Measurements from ENCODE around the gene ESYT1. TPM values are rescaled to one million over a fixed set of nuclear protein-coding genes. Genes with fewer than 3 reads are reported as not detected.
"Not testable (repeated sequence)": the region's sequence is repeated elsewhere in the genome, so short reads cannot be mapped to it uniquely, and the experiment has no call there.

ESYT1 gene
- total RNA-seq, 1 experiment from 2014 or later = 108 TPM

DNA sequence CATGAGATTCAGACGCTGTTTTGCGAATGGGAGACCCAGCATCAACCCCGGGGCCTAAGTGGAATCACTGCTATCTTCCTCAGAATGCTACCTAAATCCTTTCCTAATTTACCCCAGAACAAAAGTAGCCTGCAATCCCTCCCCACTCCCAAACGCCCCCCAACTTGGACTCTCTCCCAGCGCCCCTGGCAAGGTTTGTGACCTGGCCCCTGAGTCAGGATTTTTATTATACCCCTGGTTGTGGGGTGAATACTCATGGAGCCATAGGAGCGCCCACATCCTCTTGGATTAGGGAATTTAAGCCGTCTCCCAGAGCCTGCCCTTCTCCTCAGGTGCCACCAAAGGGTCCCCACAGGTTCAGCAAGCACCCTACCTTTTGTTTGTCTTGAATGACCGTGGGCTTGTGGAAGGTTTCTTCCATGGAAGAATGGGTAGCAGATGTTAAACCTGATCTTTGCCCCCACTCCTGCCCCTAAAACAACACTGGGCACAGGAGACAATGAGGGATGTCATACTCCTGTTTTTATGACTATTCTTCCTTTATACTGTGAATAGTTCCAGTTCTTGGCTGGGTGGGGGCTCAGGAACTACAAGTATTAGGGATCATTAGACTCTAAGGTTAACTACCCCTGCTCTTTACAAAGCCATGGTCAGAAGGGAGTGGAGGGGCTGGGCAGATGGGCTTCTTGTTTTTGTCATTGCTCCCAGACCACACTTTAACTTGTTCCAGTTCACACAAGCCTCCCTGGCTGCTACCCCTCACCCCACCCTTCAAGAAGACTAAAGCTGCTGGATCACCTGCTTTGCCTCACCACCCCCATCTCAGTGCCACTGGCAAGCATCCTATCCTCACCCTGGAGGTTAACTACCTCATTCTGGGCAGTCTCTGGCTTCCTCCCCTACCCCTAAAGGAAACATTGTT, 24.9 kb downstream of the ESYT1 start:
- in situ Hi-C loops (cut with HindIII; ENCODE audit: low sequenced_read_pairs) = no loop called here
- DNase-seq (ENCODE audit: low spot score) = no peak

DNA sequence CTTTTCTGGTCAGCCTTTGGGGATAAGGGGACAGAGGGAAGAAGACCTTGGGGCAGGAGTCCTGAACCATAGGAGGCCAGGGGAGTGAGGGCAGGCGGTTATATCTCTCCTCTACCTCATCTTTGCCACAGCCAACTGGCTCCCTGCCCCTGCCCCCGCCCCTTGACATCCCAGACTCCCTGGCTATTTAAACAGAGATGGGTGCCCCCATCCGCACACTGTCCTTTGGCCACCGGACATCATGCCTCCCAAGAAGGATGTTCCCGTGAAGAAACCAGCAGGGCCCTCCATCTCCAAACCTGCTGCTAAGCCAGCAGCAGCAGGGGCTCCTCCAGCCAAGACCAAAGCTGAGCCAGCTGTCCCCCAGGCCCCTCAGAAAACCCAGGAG, 25.6 kb downstream of the ESYT1 start:
- DNase-seq (ENCODE audit: low spot score) = no peak
- in situ Hi-C loops (cut with HindIII; ENCODE audit: low sequenced_read_pairs) = no loop called here

DNA sequence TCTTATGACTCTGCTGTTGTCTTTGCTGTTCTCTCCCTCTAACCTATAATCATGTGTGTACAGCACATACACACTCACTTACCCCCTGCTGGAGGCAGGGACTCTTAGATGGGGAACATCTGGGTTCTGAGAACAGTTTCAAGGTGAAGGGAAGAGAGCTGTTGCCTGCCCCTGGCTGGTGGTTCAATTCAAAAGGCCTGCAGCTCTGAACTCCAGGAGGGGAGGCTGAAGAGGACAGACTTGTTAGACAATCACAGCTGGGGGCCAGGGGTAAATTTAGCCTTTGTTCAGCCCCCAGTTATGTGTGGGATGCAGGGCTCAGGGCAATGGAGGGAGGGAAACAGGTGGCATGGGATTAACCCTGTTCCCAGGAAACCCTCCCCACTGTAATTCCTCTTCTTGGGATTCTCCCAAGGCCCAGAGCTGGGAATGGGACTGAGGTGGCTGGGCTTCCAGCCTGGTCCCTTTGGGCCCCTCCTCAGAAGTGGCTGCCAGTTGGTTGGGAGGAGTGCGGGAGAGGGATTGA, 26.2 kb downstream of the ESYT1 start:
- in situ Hi-C loops (cut with HindIII; ENCODE audit: low sequenced_read_pairs) = no loop called here
- DNase-seq (ENCODE audit: low spot score) = no peak

DNA sequence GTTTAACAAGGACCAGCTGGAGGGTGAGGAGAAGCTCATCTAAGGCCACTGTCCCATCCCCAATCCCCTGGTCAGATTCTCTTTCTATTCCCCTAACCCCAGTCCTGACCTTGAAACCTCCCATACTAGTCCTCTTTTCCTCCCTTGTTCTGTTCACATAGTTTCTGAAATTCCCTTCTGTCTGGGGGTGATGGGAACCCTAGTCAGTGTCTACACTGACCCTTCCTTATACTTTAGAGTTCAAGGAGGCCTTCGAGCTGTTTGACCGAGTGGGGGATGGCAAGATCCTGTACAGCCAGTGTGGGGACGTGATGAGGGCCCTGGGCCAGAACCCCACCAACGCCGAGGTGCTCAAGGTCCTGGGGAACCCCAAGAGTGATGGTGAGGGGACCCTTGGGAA, 26.8 kb downstream of the ESYT1 start:
- in situ Hi-C loops (cut with HindIII; ENCODE audit: low sequenced_read_pairs) = no loop called here
- no peak for DNase-seq (ENCODE audit: low spot score)

DNA sequence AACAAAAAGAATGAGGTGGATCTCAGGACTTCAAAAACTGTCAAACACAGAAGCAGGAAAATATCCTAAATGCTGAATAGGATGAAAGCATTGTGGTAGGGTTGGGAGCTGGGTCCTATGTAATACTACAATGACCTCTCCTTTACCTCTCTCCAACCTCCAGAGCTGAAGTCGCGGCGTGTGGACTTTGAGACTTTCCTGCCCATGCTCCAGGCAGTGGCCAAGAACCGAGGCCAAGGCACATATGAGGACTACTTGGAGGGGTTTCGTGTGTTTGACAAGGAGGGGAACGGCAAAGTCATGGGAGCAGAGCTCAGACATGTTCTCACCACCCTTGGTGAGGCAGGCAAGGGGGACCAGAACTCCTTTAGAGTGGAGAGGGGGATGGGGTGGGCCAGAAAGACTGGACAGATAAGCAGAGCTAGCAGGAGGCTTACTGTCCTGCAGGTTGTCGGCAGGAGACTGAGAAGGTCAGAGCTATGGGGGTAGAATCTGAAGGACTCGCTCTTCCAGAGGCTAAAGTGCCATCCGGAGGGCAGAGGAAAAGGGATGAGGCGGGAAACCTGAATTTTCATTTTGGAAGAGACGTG, 27.3 kb downstream of the ESYT1 start:
- in situ Hi-C loops (cut with HindIII; ENCODE audit: low sequenced_read_pairs) = no loop called here
- DNase-seq (ENCODE audit: low spot score) = no peak

DNA sequence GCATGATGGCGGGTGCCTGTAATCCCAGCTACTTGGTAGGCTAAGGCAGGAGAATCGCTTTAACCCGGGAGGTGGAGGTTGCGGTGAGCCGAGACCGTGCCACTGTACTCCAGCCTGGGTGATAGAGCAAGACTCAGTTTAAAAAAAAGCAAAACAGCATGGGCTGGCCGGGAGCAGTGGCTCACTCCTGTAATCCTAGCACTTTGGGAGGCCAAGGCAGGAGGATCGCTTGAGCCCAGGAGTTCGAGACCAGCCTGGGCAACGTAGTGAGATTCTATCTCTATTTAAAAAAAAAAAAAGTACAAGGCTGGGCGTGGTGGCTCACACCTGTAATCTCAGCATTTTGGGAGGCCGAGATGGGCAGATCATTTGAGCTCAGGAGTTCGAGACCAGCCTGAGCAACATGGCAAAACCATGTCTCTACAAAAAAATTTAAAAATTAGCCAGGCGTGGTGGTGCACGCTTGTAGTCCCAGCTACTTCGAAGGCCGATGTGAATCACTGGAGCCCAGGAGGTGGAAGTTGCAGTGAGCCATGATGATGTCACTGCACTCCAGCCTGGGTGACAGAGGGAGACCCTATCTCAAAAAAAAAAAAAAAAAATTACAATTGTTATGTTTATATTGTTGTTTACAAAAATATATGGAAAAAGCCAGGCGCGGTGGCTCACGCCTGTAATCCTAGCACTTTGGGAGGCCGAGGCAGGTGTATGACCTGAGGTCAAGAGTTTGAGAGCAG, 28.6 kb downstream of the ESYT1 start:
- in situ Hi-C loops (cut with HindIII; ENCODE audit: low sequenced_read_pairs); DNase-seq (ENCODE audit: low spot score): not testable (repeated sequence)

DNA sequence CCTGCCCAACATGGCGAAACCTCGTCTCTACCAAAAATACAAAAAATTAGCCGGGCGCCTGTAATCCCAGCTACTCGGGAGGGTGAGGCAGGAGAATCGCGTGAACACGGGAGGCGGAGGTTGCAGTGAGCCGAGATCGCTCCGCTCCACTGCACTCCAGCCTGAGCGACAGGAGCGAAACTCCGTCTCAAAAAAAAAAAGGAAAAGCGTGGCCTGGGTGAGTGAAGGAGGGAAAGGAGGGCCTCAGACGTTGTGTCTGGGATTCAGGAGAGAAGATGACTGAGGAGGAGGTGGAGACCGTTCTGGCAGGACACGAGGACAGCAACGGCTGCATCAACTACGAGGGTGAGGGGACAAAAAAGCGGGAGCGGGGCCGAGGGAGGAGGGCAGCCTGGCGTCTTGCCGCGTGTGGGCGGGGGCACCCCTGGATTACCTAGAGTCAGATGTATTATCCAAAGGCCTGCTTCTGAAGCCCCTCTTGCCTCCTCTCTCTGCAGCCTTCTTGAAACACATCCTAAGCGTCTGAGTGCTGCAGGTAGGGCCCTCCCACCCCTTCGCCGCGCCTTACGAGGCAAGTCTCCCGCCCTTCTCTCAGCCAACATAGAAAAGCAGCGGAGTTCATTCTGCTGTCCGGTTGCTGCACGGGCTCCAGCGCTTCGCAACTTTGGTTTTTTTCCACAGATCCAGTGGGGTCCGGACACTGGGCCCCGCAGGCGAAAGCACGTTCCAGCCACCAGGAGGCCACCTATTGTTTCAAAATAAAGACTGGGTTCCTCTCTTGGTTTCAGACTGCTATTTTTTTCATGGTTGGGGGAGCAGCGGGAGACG, 29.3 kb downstream of the ESYT1 start:
- in situ Hi-C loops (cut with HindIII; ENCODE audit: low sequenced_read_pairs) = no loop called here
- peak; percentile 84 for DNase-seq (ENCODE audit: low spot score)

DNA sequence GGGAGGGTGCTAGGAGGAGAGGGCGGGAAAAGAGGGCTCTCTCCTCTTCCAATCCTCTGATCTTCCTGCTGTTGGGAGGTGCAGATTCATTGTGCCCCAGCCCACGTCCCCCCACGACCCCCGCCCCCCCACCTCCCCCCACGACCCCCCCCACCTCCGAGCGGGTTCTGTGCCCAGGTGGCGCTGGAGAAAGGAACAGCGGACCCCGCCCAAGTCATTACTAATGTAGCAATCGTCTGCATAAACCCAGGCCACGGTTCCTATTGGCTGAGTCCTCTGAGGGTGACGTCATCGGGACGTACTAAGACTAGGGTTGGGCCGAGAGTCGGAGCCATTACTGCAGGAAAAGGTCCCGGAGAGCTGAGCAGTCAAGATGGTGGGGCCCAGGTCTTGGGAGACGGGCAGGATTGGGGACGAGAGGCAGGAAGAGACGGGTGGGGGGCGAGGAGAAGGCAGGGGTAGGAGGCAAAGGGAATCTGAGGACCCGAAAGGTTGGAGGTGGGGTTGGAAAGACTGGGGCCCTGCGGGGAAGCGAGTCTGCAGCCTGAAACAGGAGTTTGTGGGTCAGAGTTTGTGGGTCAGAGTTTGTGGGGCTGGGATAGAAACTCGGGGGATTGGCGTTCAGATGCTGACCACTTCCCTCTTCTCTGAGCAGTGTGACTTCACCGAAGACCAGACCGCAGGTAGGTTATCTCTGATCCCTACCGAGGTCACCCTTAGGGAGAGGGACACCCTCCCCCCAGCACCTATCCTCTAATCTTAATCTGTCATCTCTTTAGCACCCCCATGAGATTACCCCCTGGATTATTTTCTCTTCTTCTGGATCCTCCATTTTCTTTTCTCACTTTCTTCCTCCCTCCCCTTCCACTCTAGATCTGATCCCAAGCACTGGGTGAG, 30.2 kb downstream of the ESYT1 start, which contains the start of gene MYL6:
TSS of gene MYL6 (plus strand) at position 331 of the 897 bp plus-strand sequence. CDS start at position 374, 43 bp downstream.
- peak; percentile 100 for DNase-seq (ENCODE audit: low spot score)
- in situ Hi-C loops (cut with HindIII; ENCODE audit: low sequenced_read_pairs) = no loop called here

DNA sequence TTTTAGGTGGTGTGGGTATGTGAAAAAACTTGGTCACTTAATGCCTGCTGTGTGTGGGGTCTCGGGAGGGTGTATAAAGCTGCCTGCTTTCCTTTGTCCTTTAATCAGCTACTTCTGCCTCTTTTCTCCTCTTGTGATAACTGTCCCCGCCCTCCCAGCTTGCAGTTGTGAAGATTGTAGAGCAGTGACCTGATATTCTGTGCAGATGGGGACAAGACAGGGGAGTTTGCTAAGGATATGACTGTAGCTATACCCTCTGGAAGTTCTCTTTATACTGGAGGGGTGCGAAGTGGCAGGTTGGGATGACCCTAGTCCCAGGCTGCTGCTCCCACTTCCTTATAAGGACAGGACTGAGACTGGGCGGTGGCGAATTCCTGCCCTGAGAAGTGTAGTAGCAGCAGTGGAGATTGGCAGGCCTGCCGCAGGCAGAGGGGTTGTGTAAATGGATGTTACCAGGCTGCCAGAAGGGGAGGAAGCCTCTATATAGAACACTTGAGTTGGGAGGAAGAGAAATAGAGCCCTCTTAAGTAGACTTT, 30.9 kb downstream of the ESYT1 start:
- in situ Hi-C loops (cut with HindIII; ENCODE audit: low sequenced_read_pairs) = no loop called here
- peak; percentile 69 for DNase-seq (ENCODE audit: low spot score)

DNA sequence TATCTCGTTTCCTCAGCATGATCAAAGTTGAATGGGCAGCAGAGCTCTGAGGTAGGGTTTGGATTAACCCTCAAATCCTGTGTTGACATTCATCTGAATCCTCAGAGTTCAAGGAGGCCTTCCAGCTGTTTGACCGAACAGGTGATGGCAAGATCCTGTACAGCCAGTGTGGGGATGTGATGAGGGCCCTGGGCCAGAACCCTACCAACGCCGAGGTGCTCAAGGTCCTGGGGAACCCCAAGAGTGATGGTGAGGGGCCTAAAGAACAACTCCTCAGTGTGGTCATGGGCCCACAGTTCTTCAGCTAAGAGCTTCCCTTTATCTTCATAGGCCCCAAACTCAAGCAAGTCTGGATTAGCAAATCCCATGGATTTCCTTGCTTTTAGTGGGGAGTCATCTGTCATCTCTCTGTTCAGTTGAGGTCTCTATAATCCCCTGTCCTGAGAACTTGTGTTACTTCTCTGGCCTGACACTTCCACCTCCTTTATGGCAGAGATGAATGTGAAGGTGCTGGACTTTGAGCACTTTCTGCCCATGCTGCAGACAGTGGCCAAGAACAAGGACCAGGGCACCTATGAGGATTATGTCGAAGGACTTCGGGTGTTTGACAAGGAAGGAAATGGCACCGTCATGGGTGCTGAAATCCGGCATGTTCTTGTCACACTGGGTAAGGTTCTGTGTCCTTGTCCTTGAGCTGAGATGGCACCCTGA, 31.6 kb downstream of the ESYT1 start:
- no peak for DNase-seq (ENCODE audit: low spot score)
- in situ Hi-C loops (cut with HindIII; ENCODE audit: low sequenced_read_pairs) = no loop called here

DNA sequence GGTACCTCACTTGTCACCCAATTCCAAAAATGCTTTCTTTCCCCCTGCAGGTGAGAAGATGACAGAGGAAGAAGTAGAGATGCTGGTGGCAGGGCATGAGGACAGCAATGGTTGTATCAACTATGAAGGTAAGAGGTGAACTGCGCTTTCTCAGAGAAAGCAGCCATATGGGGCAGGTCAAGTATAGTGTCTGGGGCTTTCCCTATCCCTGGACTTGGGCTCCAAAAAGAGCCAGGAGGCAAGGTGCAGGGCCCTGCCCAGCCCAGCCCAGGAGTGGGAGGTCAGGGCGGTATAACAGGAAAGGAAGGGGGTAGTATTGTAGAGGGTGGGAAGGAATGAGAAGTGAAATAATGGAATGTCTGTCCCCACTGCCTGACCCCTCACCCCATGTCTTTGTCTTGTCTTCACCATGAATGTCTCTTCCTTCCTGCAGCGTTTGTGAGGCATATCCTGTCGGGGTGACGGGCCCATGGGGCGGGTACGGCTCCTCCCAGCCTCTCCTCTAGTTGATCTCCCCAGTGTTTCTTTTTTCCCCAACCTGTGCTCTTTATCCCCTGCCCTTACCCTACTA, 32.2 kb downstream of the ESYT1 start:
- no peak for DNase-seq (ENCODE audit: low spot score)
- in situ Hi-C loops (cut with HindIII; ENCODE audit: low sequenced_read_pairs) = no loop called here

DNA sequence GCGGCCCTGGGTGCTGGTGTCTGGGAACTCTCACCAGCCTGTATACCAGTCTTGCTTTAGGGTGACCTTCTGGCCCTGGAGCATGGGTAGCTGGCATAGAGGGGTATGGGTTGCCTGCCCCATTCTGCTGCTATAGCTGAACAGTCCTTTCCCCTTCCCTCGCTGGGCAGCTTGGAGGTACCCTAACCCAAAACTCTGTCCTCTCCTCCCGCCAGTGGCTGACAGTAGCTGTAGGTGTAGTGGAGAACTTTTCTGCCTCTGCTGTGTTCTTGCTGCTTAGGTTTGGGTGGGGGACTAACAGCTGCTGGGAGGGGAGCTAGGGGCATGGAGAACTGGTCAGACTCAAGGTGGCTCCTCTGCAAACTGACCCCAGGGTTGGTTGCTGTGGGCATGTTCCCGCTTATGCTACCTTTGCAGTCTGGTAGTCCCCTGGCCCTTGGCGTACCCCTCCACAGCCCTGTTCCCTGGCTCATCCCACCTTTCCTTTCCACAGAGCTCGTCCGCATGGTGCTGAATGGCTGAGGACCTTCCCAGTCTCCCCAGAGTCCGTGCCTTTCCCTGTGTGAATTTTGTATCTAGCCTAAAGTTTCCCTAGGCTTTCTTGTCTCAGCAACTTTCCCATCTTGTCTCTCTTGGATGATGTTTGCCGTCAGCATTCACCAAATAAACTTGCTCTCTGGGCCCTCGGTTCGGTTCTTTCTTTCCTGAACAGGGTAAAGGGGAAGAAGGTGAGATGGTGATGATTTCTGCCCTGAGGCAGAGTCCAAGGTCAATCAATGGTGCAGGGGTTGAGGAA, 33.0 kb downstream of the ESYT1 start:
- DNase-seq (ENCODE audit: low spot score) = no peak
- in situ Hi-C loops (cut with HindIII; ENCODE audit: low sequenced_read_pairs) = no loop called here

DNA sequence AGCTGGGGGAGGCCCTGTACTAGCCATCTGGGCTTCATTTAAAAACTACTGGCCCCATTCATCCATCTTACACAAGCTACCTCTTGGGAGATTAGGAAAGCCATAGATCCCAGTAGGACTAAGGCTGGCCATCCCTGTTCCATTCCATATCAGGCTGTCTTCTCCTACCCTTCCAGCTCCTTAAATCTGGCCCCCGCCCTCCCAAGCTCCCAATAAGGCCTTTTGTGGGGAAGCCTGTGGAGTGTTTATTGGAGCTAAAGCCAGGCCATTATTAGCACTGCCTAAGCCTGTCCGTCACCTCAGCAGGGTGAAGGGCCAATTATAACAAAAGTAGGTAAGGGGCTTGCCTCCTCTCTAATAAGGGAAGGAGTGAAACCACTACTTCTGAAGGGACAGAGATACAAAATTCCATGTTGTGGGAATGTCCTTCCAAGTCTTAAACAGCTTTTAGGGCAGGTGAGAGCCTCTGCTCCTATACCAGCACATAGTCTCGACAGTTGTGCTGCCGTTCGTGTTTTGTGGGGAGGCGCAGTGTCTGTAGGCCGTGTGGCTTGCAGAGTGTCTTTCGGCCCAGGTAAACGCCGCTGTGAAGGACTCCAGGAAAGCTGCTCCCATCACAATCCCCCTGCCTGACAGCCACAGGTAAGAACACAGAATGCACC, 33.8 kb downstream of the ESYT1 start:
- DNase-seq (ENCODE audit: low spot score) = no peak
- in situ Hi-C loops (cut with HindIII; ENCODE audit: low sequenced_read_pairs) = no loop called here

DNA sequence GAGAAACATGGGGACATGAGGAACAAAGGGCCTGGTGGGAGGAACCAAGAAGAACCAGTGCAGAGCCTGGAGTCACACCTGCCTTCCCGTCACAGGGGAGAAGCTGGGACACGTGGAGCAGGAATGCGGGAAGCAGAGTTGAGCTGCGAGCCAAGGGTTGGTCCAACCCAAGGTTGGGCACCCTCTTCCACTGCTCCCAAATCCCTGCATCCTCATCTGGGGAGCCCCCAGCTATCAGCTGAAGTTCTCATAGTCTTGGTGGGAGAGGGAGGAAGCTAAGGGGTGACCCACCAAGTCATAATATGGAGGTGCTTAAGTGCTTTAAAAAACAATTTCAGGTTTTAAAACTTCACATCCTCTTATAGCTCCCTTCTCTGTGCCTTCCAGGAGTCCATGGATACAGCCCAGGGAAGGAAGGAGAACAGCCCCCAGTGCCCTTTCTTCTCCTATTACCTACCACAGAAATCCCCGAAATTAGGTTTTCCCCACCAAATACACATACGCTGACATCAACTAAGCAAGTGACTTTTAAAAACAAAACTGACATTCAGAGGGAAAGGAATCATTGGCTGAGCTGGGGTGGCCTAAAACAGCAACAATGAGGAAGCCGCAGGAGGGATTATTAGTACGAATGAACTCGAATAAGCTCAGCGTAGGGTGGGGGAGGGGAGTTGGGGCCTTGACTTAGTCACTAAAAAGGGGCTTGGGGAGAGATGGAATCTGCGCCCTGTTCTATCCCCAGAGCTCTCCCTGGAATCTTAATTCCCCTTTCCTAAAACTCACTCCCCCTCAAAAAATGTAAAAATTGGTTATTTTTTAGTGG, 34.6 kb downstream of the ESYT1 start:
- DNase-seq (ENCODE audit: low spot score) = no peak
- in situ Hi-C loops (cut with HindIII; ENCODE audit: low sequenced_read_pairs) = no loop called here

All from G401 (cell line).